Uterus (tissue), 2 donors: ENCODE measurements around the gene LSR.

Experiments
- POLR2A ChIP-seq, 2 donors: fragments of 450-650 bp; IDR thresholded peaks; one replicate each; pipeline ENCODE4 v1.6.1; 2016; ENCODE audit warnings: antibody characterized with exemption in 2 of 2, mild to moderate bottlenecking in 1 of 2, moderate library complexity in 1 of 2
- TF ChIP-seq, protein P1 (sequence below), 4 experiments: fragments of 200-600 bp in 2 of 4; fragments of 450-650 bp in 2 of 4; sonication (generic) in 2 of 4; IDR thresholded peaks; one replicate each; pipeline ENCODE4 v1.5.1; 2016 to 2019; ENCODE audit warnings: antibody characterized with exemption in 4 of 4, mild to moderate bottlenecking in 2 of 4, moderate library complexity in 1 of 4

DNA sequence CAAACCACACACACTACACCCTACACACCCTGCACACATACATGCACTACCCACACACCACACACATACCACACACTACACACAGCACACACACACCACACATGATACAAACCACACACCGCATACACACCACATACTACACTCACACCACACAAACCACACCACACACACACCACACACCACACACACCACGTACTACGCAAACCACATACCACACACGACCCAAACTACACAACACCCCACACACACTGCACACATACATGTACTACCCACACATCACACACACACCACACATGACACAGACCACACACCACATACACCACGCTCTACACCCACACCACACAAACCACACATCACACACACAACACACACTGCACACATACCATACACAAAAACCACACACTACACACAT, 49.8 kb downstream of the LSR start:
- TF ChIP-seq POLR2A (IDR thresholded peaks at IDR 0.05), result no peak
- TF ChIP-seq, protein P1, sequence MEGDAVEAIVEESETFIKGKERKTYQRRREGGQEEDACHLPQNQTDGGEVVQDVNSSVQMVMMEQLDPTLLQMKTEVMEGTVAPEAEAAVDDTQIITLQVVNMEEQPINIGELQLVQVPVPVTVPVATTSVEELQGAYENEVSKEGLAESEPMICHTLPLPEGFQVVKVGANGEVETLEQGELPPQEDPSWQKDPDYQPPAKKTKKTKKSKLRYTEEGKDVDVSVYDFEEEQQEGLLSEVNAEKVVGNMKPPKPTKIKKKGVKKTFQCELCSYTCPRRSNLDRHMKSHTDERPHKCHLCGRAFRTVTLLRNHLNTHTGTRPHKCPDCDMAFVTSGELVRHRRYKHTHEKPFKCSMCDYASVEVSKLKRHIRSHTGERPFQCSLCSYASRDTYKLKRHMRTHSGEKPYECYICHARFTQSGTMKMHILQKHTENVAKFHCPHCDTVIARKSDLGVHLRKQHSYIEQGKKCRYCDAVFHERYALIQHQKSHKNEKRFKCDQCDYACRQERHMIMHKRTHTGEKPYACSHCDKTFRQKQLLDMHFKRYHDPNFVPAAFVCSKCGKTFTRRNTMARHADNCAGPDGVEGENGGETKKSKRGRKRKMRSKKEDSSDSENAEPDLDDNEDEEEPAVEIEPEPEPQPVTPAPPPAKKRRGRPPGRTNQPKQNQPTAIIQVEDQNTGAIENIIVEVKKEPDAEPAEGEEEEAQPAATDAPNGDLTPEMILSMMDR (IDR thresholded peaks at IDR 0.05), result no peak
